Measurements from ENCODE around the gene TMEM163. TPM values are rescaled to one million over a fixed set of nuclear protein-coding genes. Genes with fewer than 3 reads are reported as not detected.

TMEM163 gene
- total RNA-seq, 6 experiments from 2014 or later, result not detected

DNA sequence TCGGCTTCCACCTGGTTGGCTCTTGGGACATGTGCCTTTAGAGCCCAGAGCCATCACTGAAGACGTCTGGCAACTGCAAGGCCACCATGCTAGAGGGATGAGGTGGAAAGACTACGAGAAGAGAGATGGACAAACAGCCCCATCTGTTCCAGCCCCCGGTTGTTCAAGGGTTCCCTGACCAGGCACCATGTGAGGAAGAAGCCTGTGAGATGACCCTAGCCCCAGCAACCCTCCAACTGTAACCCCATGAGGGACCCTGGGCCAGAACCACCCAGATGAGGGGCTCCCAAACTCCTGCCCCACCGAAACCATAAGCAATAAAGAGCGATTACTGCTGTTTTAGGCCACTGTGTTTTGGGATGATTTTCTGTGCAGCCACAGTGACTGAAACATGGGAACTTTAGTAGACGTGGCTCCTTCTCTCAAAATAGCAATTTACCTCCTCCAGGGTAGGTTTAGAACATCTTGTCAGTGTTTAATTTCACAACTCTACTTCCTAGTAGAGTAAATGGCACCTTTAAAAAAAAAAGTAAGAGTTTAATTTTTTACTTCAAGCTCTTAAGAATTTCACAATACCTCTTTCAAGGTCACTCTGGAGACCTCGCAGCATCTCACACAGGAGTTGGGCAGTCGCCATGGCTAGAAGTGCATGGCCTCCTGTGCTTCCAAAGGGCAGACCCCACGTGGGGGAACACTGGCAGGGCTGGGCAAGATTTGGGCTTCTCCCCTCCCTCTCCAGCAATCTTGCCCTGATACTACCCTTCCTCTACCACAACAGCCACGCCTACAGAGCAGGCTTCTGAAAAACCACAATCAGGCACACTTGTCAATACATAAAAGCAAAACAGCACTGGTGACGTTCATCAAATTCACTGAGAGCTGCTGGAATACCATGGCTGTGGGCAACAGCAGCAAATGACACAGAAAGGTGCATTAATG is 48.8 kb downstream of the TMEM163 start:
- Mint-ChIP-seq H3K4me3 (no peak overlapping the region), H3K9me3 (no peaks in the 10 kb centered on the region; the same call in 1 of the 2 replicates), H3K36me3 (ENCODE audit: low read depth) (no peaks in the 10 kb centered on the region), H3K4me1 (ENCODE audit: low read depth) (no peaks in the 10 kb centered on the region), H3K27ac (no peak overlapping the region), H3K27me3 (ENCODE audit: insufficient read depth) (peaks cover 37% of the 10 kb centered on the region)
- TF ChIP-seq, protein P1, sequence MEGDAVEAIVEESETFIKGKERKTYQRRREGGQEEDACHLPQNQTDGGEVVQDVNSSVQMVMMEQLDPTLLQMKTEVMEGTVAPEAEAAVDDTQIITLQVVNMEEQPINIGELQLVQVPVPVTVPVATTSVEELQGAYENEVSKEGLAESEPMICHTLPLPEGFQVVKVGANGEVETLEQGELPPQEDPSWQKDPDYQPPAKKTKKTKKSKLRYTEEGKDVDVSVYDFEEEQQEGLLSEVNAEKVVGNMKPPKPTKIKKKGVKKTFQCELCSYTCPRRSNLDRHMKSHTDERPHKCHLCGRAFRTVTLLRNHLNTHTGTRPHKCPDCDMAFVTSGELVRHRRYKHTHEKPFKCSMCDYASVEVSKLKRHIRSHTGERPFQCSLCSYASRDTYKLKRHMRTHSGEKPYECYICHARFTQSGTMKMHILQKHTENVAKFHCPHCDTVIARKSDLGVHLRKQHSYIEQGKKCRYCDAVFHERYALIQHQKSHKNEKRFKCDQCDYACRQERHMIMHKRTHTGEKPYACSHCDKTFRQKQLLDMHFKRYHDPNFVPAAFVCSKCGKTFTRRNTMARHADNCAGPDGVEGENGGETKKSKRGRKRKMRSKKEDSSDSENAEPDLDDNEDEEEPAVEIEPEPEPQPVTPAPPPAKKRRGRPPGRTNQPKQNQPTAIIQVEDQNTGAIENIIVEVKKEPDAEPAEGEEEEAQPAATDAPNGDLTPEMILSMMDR (IDR thresholded peaks at IDR 0.05), result no peak
- DNase-seq, result no peak

DNA sequence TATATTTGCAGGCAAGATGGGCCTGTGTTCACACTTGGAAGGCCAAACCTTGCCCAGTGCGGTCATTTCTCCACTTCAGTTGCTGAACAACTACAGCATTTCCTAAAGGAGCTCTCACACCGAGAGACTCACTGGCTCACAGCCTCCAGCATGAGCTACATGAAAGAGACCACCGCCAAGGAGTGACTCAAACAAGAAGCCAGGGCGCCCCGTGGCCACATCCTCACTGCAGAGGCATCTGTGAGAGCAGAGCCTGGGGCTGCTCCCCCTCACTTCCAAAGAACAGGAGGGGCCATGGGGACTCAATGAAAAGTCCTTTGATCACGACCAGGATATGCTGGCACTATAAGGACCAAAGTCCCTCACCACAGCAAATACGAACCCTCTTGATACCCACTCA is 50.0 kb downstream of the TMEM163 start:
- DNase-seq, result no peak
- no peaks in the 10 kb centered on the region; the same call in 1 of the 2 replicates for H3K9me3 Mint-ChIP-seq
- no peaks in the 10 kb centered on the region for H3K4me1 Mint-ChIP-seq (ENCODE audit: low read depth)
- peaks cover 37% of the 10 kb centered on the region for H3K27me3 Mint-ChIP-seq (ENCODE audit: insufficient read depth)
- H3K36me3 Mint-ChIP-seq (ENCODE audit: low read depth), result no peaks in the 10 kb centered on the region
- H3K27ac Mint-ChIP-seq, result no peak overlapping the region
- H3K4me3 Mint-ChIP-seq, result no peak overlapping the region
- TF ChIP-seq, protein P1 (IDR thresholded peaks at IDR 0.05), result no peak

DNA sequence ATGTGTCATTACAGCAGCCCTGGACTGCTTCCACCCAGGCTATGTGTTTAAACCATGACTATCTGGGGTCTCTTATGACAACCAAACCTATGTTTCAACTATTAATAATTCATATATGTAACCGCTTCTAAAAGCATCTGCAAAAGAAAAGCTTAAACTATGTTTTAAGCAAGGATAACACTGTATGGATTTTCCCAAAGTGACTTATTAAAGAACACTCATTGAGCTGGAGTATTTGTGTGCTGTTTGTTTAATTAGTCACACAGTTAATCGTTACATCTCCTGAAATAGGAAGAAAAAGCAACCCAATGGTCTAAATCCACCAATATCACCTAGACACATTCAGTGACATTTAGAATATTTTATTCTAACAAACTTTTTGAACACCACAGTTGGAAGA is 51.3 kb downstream of the TMEM163 start:
- Mint-ChIP-seq H3K27me3 (ENCODE audit: insufficient read depth) (peaks cover 28% of the 10 kb centered on the region), H3K4me1 (ENCODE audit: low read depth) (no peaks in the 10 kb centered on the region), H3K36me3 (ENCODE audit: low read depth) (no peaks in the 10 kb centered on the region), H3K27ac (no peak overlapping the region), H3K4me3 (no peak overlapping the region), H3K9me3 (no peaks in the 10 kb centered on the region)
- TF ChIP-seq, protein P1 (IDR thresholded peaks at IDR 0.05), result no peak
- DNase-seq, result no peak

DNA sequence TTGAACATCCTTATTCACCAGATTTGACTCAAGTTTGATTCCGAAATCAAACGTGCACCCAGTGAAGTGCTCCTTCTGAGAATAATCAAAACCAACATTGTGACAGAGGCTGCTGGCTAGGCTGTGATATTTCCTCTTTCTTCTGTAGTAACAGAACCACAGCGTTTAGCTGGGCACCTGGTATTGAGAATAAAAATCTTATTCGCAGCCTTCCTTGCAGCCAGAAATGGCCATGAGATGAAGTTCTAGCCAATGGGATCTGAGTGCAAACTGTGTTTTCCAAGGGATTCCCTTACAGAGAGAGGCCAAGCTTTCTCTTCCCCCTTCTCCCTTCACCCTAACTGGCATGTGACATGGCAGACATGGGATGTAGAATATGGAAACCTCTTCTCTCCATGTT is 51.7 kb downstream of the TMEM163 start:
- H3K4me3 Mint-ChIP-seq, result no peak overlapping the region
- TF ChIP-seq, protein P1 (IDR thresholded peaks at IDR 0.05), result no peak
- H3K27ac Mint-ChIP-seq, result no peak overlapping the region
- H3K4me1 Mint-ChIP-seq (ENCODE audit: low read depth), result no peaks in the 10 kb centered on the region
- no peaks in the 10 kb centered on the region for H3K36me3 Mint-ChIP-seq (ENCODE audit: low read depth)
- DNase-seq, result no peak
- H3K27me3 Mint-ChIP-seq (ENCODE audit: insufficient read depth), result peaks cover 26% of the 10 kb centered on the region
- no peaks in the 10 kb centered on the region for H3K9me3 Mint-ChIP-seq

DNA sequence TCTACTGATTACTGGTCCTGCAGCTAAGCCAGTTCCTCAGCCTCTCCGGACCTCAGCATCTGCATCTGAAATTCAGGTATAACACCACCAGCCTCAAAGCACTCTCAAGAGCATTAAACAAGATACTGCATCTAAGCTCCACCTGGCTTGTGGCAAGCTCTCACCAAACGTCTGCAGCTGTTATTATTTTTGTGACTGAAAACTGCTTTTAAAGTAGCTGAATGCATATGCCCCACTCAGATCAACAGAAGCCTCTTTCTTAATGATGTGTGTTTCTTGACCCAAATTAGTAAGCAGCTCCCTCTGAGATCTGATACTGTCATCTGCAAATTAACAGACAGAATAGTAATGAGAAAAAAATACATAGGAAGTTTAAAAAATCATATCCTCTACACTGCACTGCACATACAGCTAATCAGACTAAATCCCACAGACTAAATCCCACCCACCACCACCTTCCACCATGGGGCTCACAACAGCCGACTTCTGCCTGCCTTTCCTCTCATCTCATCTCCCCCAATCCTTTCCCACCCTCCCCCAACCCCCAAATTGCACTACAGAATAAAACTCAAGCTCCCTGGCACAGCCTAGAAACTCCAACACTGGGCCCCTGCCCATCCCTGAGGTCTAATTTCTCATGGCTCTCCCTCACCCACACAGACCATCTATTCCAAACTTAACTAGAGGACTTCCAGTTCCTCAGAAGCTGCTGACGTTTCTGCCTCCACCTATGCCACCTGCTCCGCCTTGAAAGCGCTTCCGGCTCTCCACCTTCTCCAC is 52.9 kb downstream of the TMEM163 start:
- Mint-ChIP-seq H3K4me3 (no peak overlapping the region), H3K4me1 (ENCODE audit: low read depth) (no peaks in the 10 kb centered on the region), H3K27ac (no peak overlapping the region), H3K27me3 (ENCODE audit: insufficient read depth) (peaks cover 25% of the 10 kb centered on the region), H3K9me3 (no peaks in the 10 kb centered on the region), H3K36me3 (ENCODE audit: low read depth) (no peaks in the 10 kb centered on the region)
- DNase-seq, result no peak
- TF ChIP-seq, protein P1 (IDR thresholded peaks at IDR 0.05), result no peak

All from HFFc6 (cell line).